Transverse colon (tissue), 4 donors: ENCODE data around the gene LEFTY1. TPM values are rescaled to one million over a fixed set of nuclear protein-coding genes. Genes with fewer than 3 reads are reported as not detected.

Experiments
- DNase-seq: peaks from one replicate; pipeline ENCODE4 v3.0.0-alpha.2; 2019
- H3K27ac ChIP-seq, 4 donors: fragments of 200-600 bp; sonication (generic); 2 replicates each; pipeline ENCODE4 v1.5.1; 2016 to 2018; ENCODE audit warnings: inconsistent platforms in 4 of 4
- H3K27me3 ChIP-seq: fragments of 200-600 bp; sonication (generic); 2 replicates; pipeline ENCODE4 v1.5.1; 2017; ENCODE audit warnings: inconsistent platforms
- H3K36me3 ChIP-seq, 4 donors: fragments of 200-600 bp; sonication (generic); 2 replicates each; pipeline ENCODE4 v1.5.1; 2017 to 2019; ENCODE audit warnings: inconsistent platforms in 4 of 4
- H3K4me1 ChIP-seq, 4 donors: fragments of 200-600 bp; sonication (generic); 2 replicates each; pipeline ENCODE4 v1.5.1; 2017 to 2020; ENCODE audit warnings: inconsistent platforms in 4 of 4
- H3K4me3 ChIP-seq, 4 donors: fragments of 200-600 bp; sonication (generic); 1 replicate in 1 of 4; 2 replicates in 3 of 4; pipeline versions ENCODE4 v1.5.1 to v1.6.1; 2017 to 2019; ENCODE audit warnings: inconsistent platforms in 4 of 4
- H3K9me3 ChIP-seq, 2 donors: fragments of 200-600 bp; sonication (generic); 2 replicates each; pipeline ENCODE4 v1.5.1; 2017 to 2019; ENCODE audit warnings: inconsistent platforms in 2 of 2
- CTCF ChIP-seq, 5 experiments: fragments of 200-600 bp in 3 of 5; fragments of 450-650 bp in 2 of 5; sonication (generic) in 3 of 5; IDR thresholded peaks; 1 replicate in 2 of 5; 2 replicates in 3 of 5; pipeline ENCODE4 v1.5.1; 2016 to 2017; ENCODE audit warnings: antibody characterized with exemption in 5 of 5, inconsistent platforms in 3 of 5, mild to moderate bottlenecking in 2 of 5, moderate library complexity in 1 of 5
- EP300 ChIP-seq: sonication (generic); formaldehyde crosslinking; IDR thresholded peaks from one replicate; pipeline ENCODE4 v1.6.1; 2017; ENCODE audit warnings: antibody characterized with exemption, low read depth
- POLR2A ChIP-seq: fragments of 450-650 bp; IDR thresholded peaks from one replicate; pipeline ENCODE4 v1.6.1; 2016; ENCODE audit warnings: antibody characterized with exemption, mild to moderate bottlenecking, moderate library complexity
- POLR2AphosphoS5 ChIP-seq, 3 donors: sonication (generic); formaldehyde crosslinking; IDR thresholded peaks; one replicate each; pipeline ENCODE4 v1.6.1; 2016; ENCODE audit warnings: antibody characterized with exemption in 3 of 3
- WGBS, 2 donors: methylation state at CpG; one replicate each; pipeline ENCODE4 v1.1.5; 2018; ENCODE audit warnings: low coverage in 1 of 2; 5-methylcytosine and 5-hydroxymethylcytosine counted together
- in situ Hi-C, 4 donors: fragments of 200-750 bp; cut with MboI; loops; one replicate each; pipeline versions ENCODE4 v1.15.0 to v1.15.1; 2017; ENCODE audit warnings: low sequenced_read_pairs in 3 of 4, low pct_ligation_motif_present in 1 of 4, low pct_unique_long_range_greater_than_20kb in 1 of 4
- intact Hi-C: fragments of 100-400 bp; cut with DNase I; formaldehyde crosslinking; loops from one replicate; pipeline ENCODE4 v1.15.1; 2023; ENCODE audit warnings: low total_unique reads
- total RNA-seq, 4 donors: library from RNA; depleted of rRNA; stranded (reverse); fragments of >200 nt; gene quantifications; one replicate each; pipeline ENCODE4 v1.1.0, GENCODE V29; 2016

LEFTY1 gene
- total RNA-seq, 4 donors from 2014 or later, result 86.0 to 320 (median 214) TPM

DNA sequence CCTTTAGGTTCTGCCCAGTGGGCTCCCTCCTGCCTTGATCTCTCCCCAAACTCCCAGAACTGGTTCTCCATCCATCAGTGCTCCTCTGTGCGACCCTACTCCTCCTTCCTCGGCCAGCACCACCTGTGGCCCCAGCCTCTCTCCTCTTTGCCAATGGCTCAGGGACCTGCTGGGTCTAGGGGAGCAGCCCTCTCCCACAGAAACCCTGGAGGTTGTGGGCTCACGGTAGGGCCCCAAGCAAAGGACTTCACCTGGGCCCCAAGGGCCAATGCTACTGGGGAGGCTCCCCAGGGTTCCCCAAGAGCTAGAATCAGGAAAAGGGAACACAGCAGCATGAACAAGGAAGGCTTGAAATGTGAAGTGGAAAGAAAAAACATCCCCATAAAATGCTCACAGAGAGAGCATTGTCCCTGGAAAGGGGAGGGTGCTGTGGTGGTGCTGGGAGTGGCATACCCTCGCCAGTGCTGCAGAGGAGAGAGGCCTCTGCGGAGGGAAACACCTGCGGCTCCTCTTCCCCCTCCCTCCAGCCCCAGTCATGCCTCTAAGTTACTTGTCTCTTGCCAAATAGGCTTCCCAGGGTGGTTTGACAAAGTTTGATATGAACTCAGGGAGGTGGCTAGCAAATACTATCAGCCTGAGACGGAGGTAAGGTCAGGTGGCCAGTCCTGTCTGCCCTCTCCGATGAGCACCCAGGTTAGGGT is 9.3 kb downstream of the LEFTY1 start:
- peak; percentile 68 for DNase-seq
- Histone ChIP-seq H3K27me3 (no peaks in the 10 kb centered on the region), H3K4me3 (peak overlapping the region in 2 of 4 donors; percentile 19 to 92), H3K9me3 (no peaks in the 10 kb centered on the region), H3K4me1 (peaks cover 44 to 78% (median 67%) of the 10 kb centered on the region in 4 donors), H3K36me3 (no peaks in the 10 kb centered on the region), H3K27ac (peak overlapping the region; percentile 93 to 98 (median 98))
- intact Hi-C loops, result no loop called here
- WGBS, 2 donors, result 0 to 44% methylated on average over 1 to 8 of the region's 8 CpGs
- in situ Hi-C loops, result no loop called here
- TF ChIP-seq POLR2A (peak; percentile 77), CTCF (IDR thresholded peaks at IDR 0.05) (no peak), POLR2AphosphoS5 (IDR thresholded peaks at IDR 0.05) (peak; percentile 54 to 81 (median 67)), EP300 (no peak)

- 52% methylated on average over 4 of the region's 4 CpGs; no CpG with 5 or more reads in 1 of the 2 donors for WGBS, 2 donors
- no peaks in the 10 kb centered on the region for H3K9me3 ChIP-seq
- peak overlapping the region; percentile 93 to 98 (median 98) for H3K27ac ChIP-seq
- intact Hi-C loops (no loop called here), in situ Hi-C loops (no loop called here)
- peaks cover 43 to 68% (median 65%) of the 10 kb centered on the region in 4 donors for H3K4me1 ChIP-seq
- H3K36me3 ChIP-seq, result peaks cover 0 to 13% (median 5%) of the 10 kb centered on the region in 4 donors
- TF ChIP-seq POLR2AphosphoS5 (IDR thresholded peaks at IDR 0.05), result no peak
- no peak for TF ChIP-seq EP300
- no peak for TF ChIP-seq CTCF (IDR thresholded peaks at IDR 0.05)
- no peak for TF ChIP-seq POLR2A
- no peak for DNase-seq
- no peak overlapping the region for H3K4me3 ChIP-seq
- H3K27me3 ChIP-seq, result no peaks in the 10 kb centered on the region
These were observed 10.7 kb downstream of the LEFTY1 start for GRCh38 chr1:225878282-225878681.

DNA sequence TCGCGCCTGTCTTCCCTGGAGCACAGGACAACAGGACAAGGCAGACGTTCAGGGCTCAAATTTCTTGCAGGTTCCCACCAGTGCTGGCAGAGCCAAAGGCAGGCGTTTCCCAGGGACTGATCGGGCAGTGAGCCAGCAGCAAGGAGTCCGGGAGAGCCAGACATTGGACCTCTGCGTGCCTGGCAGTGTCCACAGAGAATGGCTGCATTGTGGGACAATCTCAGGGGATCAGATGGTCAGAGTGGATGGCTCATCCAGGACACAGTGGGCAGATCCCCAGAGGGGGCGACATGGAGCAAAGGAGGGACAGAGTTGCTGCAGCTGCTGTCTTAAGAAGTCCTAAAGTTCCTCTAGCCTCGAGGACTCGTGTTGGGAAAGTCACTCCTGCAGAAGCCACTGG is 11.4 kb downstream of the LEFTY1 start:
- H3K4me1 ChIP-seq, result peaks cover 41 to 68% (median 63%) of the 10 kb centered on the region in 4 donors
- in situ Hi-C loops (no loop called here), intact Hi-C loops (no loop called here)
- H3K9me3 ChIP-seq, result no peaks in the 10 kb centered on the region
- peak overlapping the region; percentile 93 to 98 (median 98) for H3K27ac ChIP-seq
- H3K27me3 ChIP-seq, result no peaks in the 10 kb centered on the region
- H3K36me3 ChIP-seq, result peaks cover 0 to 17% (median 8%) of the 10 kb centered on the region in 4 donors
- 36% methylated on average over 10 of the region's 10 CpGs; no CpG with 5 or more reads in 1 of the 2 donors for WGBS, 2 donors
- H3K4me3 ChIP-seq, result no peak overlapping the region
- DNase-seq, result peak; percentile 67
- TF ChIP-seq CTCF (IDR thresholded peaks at IDR 0.05) (peak; percentile 33 to 52 (median 42)), POLR2A (no peak), EP300 (no peak), POLR2AphosphoS5 (IDR thresholded peaks at IDR 0.05) (no peak)

DNA sequence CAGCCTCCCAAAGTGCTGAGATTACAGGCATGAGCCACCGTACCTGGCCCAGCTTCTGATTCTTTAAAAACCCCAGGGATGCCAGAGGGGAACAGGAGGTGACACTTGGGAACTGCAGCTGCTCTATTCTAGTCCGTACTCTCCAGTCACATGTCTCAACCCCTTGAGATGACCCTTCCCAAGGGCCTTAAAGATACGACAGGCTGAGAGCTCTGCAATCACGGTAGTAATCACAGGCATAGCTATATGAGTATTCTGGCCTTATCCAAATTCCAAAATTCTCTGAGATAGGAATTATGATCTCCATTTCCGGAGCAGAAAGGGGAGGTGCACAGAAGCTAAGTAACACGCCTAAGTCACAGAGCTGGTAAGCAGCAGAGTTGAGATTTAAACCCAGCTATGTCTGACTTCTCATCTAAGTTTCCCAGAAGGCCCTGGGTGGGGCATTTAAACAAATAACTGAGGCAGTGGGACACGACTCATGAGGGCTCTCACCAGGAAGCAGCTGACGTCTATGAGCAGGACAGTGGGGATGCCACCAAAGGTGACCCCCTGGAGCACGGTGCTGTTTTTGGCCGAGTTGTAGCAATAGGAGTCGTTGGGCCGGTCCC is 11.9 kb downstream of the LEFTY1 start:
- no peak for DNase-seq
- H3K4me3 ChIP-seq, result no peak overlapping the region
- peaks cover 0 to 20% (median 10%) of the 10 kb centered on the region in 4 donors for H3K36me3 ChIP-seq
- peaks cover 41 to 68% (median 63%) of the 10 kb centered on the region in 4 donors for H3K4me1 ChIP-seq
- peak overlapping the region; percentile 93 to 98 (median 98) for H3K27ac ChIP-seq
- no peaks in the 10 kb centered on the region for H3K9me3 ChIP-seq
- in situ Hi-C loops, result no loop called here
- 0 to 44% methylated on average over 1 to 12 of the region's 12 CpGs for WGBS, 2 donors
- TF ChIP-seq POLR2A (no peak), CTCF (IDR thresholded peaks at IDR 0.05) (no peak), EP300 (no peak), POLR2AphosphoS5 (IDR thresholded peaks at IDR 0.05) (no peak)
- intact Hi-C loops, result no loop called here
- no peaks in the 10 kb centered on the region for H3K27me3 ChIP-seq
